HG02763 (cell line): Measurements from ENCODE around the gene NXN.
"Not testable (repeated sequence)": the region's sequence is repeated elsewhere in the genome, so short reads cannot be mapped to it uniquely, and the experiment has no call there.

Experiments
- ATAC-seq: cut with Tn5 transposase; IDR thresholded peaks from one replicate; pipeline ENCODE4 v1.9.1; 2021; ENCODE audit warnings: mild to moderate bottlenecking, moderate library complexity; ENCODE audit not compliant: unreplicated experiment

NXN gene

DNA sequence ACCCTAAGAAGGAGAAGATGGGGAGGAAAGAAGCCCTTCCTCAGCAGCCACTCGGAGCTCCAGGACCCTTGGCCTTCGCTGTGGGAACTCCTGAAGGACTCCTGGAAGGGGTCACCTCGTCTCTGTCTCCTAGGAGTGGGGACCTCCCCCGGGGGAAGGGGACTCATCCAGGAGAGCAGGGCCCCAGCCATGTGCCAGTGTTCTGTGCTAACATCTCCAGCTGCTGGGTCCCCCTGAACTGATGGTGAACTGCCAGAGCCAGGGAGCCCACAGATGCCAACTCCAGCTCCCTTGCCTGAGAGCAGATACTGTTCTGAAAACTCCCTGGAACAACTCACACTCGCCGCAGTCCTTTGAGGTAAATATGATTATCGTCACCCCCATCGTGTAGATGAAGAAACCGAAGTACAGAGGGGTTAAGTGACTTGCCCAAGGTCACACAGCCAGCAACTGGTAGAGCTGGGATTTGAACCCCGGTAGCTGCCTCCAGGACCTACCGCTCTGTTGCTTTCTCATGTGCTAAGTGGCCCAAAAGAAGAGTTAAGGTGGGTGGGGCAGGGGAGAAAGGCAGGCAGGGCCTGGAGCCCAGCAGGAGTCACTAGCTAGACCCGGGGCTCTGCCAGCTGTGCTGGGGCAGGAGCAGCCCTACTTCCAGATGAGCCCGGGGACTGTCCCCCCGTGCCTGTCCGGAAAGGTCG lies 27.9 kb upstream of the NXN start:
- no peak for ATAC-seq

DNA sequence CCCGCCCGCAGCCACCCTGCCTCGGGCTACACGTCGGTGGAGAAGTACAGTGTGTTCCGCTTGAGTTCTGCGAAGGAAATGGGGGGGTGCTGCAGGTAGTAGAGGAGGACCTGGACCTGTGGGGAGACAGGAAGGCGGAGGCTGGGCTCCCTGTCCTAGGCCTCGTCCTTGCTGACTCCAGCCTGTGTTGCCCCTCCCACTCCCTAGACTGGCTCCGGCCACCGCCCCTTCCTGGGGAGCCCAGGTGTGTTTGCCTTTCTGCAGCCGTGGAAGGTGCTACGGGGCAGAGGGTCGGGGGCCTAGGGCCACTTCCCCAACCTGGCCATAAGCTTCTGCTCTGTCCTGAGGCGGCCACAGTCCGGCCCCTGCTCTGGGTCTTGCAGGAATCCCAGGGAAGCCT lies 26.5 kb upstream of the NXN start:
- ATAC-seq: no peak

GRCh38 chr17:1005361-1005946 lies 25.9 kb upstream of the NXN start:
- no peak for ATAC-seq

DNA sequence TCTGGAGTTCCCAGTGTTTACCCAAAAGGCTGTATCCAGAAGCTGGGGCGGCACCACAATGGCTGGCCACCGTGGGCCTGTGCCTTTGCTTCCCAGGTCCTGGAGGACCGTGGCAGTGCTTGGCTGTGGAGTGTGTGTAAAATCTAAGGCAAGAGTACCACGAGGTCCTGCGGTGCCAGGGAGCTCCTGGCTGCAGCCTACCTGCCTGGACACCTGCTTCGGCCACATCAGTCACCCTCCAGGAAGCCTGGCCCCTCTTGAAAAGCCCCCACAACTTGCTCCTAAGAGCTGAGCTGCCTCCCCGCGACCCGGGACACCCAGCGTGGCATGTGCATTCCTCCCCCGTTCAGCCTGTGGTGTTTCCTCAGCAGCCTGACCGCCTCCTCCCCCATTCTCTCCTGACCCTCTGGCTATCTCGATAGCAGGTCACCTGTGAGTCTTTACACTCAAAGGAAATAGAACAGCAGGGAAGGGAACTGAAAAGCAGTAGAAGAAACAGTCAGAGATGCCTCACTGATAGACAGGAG lies 25.3 kb upstream of the NXN start:
- ATAC-seq: no peak

DNA sequence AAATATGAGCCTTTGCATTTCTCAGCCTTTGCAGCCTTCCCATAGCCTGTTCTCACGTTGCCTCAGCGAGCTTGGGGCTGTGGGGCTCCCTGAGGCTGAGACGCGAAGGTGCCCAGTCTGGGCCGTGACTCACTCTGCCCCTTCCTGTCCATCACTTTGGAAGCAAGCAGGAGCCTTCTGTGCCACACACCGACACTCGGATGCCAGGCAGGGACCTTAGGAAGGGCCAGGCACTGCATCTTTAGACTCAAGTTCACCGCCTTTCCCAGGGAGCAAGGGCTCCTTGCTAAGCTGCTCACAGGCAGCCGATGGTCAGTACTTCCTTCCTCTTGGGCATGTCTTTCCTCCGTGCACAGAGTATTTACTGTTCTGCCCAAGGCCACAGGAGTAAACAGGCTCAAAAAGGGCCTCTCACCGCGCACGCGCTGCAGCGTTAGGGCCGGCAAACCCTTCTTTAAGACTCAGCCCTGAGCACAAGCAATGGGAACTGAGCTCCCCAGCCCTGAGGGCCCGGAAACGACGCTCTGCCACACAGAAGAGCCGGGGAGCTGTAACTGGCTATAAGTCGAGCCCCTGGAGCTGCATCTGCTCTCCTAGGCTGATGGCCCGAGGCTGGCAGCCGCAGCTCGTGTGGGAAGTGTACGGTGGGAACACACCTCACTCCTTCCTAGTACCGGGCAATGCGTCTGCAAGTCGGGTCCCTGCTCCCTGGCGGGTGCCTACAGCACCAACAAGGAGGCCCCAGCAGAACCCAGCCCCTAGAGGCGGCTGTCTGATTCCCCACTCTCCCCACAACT lies 24.6 kb upstream of the NXN start:
- ATAC-seq: no peak

- no peak for ATAC-seq
Observed at GRCh38 chr17:1003633-1003971, 24.0 kb upstream of the NXN start.

DNA sequence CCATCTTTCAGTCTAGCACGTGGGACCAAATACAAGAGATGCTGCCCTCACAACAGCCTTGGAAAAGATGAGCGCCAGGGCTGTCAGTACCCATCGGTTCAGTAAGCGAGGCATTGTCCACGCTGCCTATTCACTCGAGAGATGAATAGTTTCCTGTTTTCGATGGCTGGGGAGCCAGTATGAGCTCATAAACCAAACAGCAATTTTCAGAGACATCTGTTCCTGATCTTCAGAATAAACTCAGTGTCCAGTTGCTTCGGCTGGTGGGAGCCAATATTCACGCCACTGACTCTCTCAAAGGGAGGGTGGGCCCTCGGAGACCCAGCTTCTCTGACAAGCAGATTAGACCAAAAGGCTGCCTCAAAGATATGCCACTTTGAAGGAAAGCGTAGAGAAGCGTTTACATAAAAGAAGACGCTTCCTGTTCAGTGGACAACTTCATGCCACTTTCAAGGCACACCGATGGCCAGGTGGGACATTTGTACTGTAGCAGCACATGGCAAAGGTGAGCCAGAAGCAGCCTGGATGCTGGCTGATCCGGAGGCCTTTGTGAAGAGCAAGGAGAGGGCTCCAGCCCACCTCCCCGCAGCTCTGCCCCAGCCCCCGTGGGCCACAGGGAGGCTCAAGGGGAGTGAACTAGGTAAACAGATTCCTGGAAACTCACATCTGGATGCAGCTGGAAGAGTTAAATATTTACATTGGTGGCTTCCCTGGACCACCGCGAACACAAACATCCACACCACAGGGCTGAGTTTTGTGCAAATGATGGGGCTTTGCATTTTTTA lies 23.4 kb upstream of the NXN start:
- ATAC-seq: no peak

- no peak for ATAC-seq
Observed at GRCh38 chr17:1002412-1002753, 22.8 kb upstream of the NXN start.

DNA sequence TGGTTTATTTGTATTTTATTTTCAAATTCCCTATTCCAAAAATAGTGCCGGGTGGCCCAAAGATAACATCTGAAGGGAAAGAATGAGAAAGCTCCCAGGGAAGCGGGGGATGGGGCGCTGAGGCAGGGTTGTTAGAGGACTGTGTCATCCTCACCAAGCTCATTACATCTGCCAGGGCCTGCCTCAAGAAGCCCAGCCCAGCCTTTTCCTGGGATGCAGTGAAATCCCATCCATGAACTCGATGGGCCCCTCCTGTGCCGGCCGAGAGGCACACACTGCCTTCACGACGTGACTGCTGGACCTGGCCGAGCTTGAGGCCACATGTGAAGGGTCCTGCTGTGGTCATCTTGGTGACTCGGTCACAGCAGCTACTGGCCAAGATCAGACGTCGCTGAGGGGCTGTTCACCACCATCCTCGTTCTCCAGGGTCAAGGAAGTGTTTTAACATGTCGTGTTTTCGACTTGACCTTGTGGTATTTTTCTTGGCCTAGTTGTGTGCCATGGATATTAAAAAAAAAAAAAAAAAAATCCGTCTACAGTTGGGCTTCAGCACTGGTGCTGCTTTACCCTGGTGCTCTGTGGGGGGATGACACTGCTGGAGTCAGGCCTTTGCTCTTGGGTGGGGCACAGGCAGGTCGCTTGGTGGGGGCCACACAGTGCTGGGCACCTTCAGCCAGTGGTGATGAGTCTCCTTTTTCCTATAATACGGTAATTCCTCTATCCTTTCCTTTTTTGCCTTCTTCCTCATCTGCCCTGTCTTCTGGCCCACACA lies 22.2 kb upstream of the NXN start:
- ATAC-seq: no peak

DNA sequence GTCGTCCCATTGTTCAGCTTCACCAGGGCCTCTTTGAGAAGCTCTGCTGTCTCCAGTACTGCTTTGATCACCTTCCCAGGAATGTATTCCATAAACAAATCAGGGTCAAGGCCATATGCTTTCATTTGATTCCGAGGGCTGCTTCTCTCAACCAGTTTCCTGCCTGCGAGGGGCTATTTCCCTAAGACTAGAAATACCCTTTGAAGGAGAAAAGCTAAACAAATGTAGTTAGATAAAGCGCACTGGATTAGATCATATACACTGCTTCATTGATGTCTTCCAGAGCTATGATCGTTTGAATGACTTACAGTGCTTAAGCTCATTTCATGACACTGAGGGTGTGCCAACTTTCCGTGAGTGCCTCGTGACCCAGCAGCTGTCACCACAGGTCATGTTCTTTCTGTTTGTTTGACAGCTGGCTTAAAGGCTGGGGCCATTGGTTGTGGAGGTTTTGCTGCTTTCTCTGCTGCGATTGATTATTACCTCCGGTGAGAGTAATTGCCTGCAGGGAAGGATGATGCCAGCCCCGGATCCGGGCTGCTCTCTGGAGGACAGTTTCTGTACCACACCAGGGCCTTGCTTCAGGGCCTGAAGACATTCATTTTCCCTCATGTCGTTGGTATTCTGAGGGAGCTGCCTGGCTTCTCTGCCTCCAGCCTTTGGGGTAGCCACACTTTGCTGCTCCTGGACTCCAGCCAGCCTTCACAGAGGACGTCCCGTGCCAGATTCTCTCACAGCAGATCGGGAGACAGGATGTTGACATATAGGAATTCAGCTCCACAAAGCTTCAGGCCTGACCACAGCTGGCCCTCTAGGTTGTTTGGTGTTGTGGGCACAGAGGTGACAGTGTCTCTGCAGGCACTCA lies 21.3 kb upstream of the NXN start:
- ATAC-seq: no peak

- ATAC-seq: no peak
Observed at GRCh38 chr17:998111-998510, 18.5 kb upstream of the NXN start.

- ATAC-seq: peak; percentile 87
Observed at GRCh38 chr17:996554-997344, 17.2 kb upstream of the NXN start, which contains the start of gene TIMM22. Gene TIMM22 (plus strand): TSS chr17:997129. CDS start chr17:997143, 14 bp downstream.

DNA sequence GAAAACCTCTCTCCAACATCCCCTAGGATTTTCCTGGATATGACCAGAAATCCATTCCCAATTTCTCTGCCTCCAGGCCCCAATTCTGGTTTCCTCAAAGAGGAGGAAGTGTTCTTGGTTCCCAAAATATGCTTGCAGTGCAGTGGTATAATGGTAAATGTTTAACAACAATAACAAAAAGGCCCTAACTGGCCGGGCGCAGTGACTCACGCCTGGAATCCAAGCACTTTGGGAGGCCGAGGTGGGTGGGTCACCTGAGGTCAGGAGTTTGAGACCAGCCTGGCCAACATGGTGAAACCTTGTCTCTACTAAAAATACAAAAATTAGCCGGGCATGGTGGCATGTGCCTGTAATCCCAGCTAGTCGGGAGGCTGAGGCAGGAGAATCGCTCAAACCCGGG lies 15.7 kb upstream of the NXN start:
- ATAC-seq: not testable (repeated sequence)

DNA sequence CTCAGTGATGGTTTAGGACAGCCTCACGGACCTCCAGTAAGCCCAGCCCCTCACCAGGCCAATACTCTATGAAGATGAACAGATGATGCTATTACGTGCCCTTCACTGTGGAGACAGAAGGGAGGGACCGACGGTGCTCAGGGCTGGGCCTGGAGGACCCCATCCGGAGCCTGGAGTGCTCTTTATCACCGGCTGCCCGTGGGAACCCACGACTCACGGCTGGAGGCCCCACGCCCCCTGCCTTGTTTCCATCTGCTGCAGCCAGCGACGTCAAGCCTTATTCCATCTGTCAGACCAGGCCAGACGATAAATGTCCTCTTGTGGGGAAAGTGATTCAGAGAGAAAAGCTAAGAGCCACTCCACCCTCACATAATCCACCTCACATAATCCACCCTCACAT lies 13.4 kb upstream of the NXN start:
- ATAC-seq: no peak

- no peak for ATAC-seq
Observed at GRCh38 chr17:988561-988960, 9.0 kb upstream of the NXN start.

GRCh38 chr17:987931-988330 lies 8.4 kb upstream of the NXN start:
- ATAC-seq: no peak

DNA sequence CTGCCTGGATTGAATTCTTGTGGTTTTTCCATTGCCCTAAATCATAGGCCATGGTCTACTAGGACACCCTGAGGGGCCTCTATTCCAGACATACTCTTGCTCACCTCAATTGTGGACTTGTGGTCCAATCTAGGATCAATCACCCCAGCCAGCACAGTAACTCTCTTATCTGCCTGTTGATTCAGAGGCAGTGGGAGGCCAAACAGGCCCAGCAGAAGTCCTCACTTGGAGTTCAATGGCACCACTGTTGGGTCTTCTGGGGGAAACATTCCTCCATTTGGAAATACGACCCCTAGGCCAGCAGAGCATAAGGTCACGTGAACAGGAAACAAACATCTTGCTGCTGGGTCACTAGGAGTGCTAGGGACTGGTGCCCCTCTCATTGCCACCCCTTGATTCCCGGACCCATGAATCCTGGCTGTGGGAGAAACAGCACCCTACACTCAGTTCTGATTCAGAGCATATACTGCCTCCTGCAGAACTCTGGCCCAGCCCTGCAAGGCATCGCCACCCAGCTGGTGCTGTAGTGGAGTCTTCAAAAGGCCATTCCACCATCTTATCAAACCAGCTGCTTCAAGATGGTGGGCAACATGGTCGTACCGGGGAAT lies 6.8 kb upstream of the NXN start:
- ATAC-seq: no peak

DNA sequence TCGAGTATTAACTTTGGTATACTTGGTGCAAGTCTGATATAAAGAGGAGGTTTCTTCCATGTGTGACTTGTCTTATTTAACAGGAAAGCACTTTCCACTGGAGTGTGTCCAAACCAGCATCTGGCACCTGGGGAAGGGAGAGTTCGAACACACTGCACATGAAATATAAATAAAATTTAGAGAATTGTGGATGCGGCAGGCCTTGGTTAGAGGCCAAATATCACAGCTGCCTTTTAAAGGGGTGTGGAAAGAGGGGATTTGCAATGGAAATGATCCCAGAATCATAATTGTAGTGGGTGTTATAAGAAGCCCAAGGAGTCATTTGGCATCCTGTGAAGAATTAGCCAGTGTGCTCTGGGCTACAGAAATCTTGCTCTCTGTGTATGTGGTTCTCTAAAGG lies 4.3 kb upstream of the NXN start:
- no peak for ATAC-seq
